Measurements from ENCODE around the gene NTHL1.

GRCh38 chr16:2019921-2020831 lies 27.5 kb downstream of the NTHL1 start:
- TF ChIP-seq CTCF (conservative IDR thresholded peaks at IDR 0.05) (no peak), ZFX (IDR thresholded peaks at IDR 0.05) (no peak)
